Heart left ventricle (tissue), 13 donors: ENCODE measurements around the gene AR.

Experiments
- CTCF ChIP-seq, 12 donors: fragments of 200-600 bp; sonication (generic) in 4 of 12; IDR thresholded peaks; one replicate each; pipeline versions ENCODE4 v1.5.0 to v1.8.0; 2018 to 2022; ENCODE audit warnings: antibody characterized with exemption in 12 of 12, mild to moderate bottlenecking in 5 of 12
- POLR2A ChIP-seq, 2 donors: fragments of 450-650 bp; IDR thresholded peaks; one replicate each; pipeline ENCODE4 v1.6.1; 2017; ENCODE audit warnings: antibody characterized with exemption in 2 of 2, mild to moderate bottlenecking in 2 of 2, moderate library complexity in 2 of 2
- donor health status: ischemic (EF 13 %, LVEDD 7.1; RV severe dilation, severe dysfunction).
- donor health status: DM: no; HTN: yes; CAD: no.
- donor health status: DM: no; HTN: no; CAD: no.
- donor health status: ischemic (EF 25% LVEDD 6.9; RV normal size, moderate dysfunction).
- donor health status: ischemic (EF 25% LVEDD 5.7; RV mildly dilated, moderate dysfunction).
- donor health status: ischemic (EF 35%, LVEDD 5.7; RV mildly dilated, moderate dysfunction).
- donor health status: nonischemic (EF 11% LVEDD 7.7; RV severe dilation, severe dysfunction).
- donor health status: DM: yes; HTN: yes; CAD: no.
- donor health status: PGD.
- donor health status: ischemic (EF 29% LVEDD 5.4; RV normal size, mild dysfunction).
- donor health status: nonischemic (EF 23%, LVEDD 6.1; RV moderate dilation, normal function).

GRCh38 chrX:67652543-67652942 is 108.7 kb downstream of the AR start:
- no peak for TF ChIP-seq POLR2A (IDR thresholded peaks at IDR 0.05)
- no peak for TF ChIP-seq CTCF (IDR thresholded peaks at IDR 0.05)
